PC-3 (cell line): ENCODE data around the gene CXCR6. TPM values are rescaled to one million over a fixed set of nuclear protein-coding genes. Genes with fewer than 3 reads are reported as not detected.

ENCODE experiments used
- ATAC-seq: fragments of 200-7000 bp; cut with Tn5 transposase; 2 replicates; pipeline ENCODE4 v1.9.1; 2020; ENCODE audit warnings: mild to moderate bottlenecking, moderate library complexity
- BruUV-seq: library from RNA; stranded (reverse); fragments of 400-500 nt; replicated peaks from 2 replicates; lab custom pipeline; 2021; lab: Mats Ljungman, UMichigan
- CTCF ChIA-PET: fragments of 300-600 bp; sonication (Branson Sonifier 250); formaldehyde crosslinking; loops from one replicate; lab custom pipeline; 2022; ENCODE audit warnings: antibody characterized with exemption; lab: Charles Lee
- POLR2A ChIA-PET: fragments of 300-600 bp; sonication (Branson Sonifier 250); formaldehyde crosslinking; loops from one replicate; lab custom pipeline; 2022; ENCODE audit warnings: antibody characterized with exemption; ENCODE audit not compliant: unreplicated experiment; lab: Charles Lee
- DNase-seq: peaks from one replicate; pipeline ENCODE4 v3.0.0-alpha.2; 2015
- H2AFZ ChIP-seq: fragments of 300-600 bp; sonication (generic); 2 replicates; pipeline ENCODE4 v1.6.0; 2016; ENCODE audit warnings: antibody characterized with exemption, low read length
- H3F3A ChIP-seq: fragments of 300-600 bp; sonication (generic); one replicate; pipeline ENCODE4 v1.6.0; 2017; ENCODE audit warnings: antibody characterized with exemption, low read length, control low read depth, mild to moderate bottlenecking; ENCODE audit not compliant: unreplicated experiment
- H3K27ac ChIP-seq: fragments of 300-600 bp; sonication (generic); 2 replicates; pipeline ENCODE4 v1.5.1; 2016; ENCODE audit warnings: mild to moderate bottlenecking, low read length
- H3K27me3 ChIP-seq: fragments of 300-600 bp; sonication (generic); 2 replicates; pipeline ENCODE4 v1.6.1; 2016; ENCODE audit warnings: low read length, mixed read lengths
- H3K36me3 ChIP-seq: fragments of 300-600 bp; sonication (generic); 2 replicates; pipeline ENCODE4 v1.6.1; 2016; ENCODE audit warnings: low read depth, mixed run types, low read length, mixed read lengths
- H3K4me1 ChIP-seq: fragments of 300-600 bp; sonication (generic); 2 replicates; pipeline ENCODE4 v1.5.1; 2016; ENCODE audit warnings: low read length; ENCODE audit not compliant: insufficient read depth
- H3K4me2 ChIP-seq: fragments of 300-600 bp; sonication (generic); 2 replicates; pipeline ENCODE4 v1.6.0; 2016; ENCODE audit warnings: low read length
- H3K4me3 ChIP-seq: fragments of 300-600 bp; sonication (generic); 2 replicates; pipeline ENCODE4 v1.5.1; 2016; ENCODE audit warnings: mild to moderate bottlenecking, low read length, mixed read lengths
- H3K79me2 ChIP-seq: fragments of 300-600 bp; sonication (generic); 2 replicates; pipeline ENCODE4 v1.6.1; 2017; ENCODE audit warnings: low read length, mixed read lengths
- H3K9ac ChIP-seq: fragments of 300-600 bp; sonication (generic); 2 replicates; pipeline ENCODE4 v1.6.0; 2016; ENCODE audit warnings: mild to moderate bottlenecking, low read length
- H3K9me2 ChIP-seq: fragments of 300-600 bp; sonication (generic); replicated peaks from 2 replicates; pipeline ENCODE4 v1.6.1; 2016; ENCODE audit warnings: mixed run types, low read length, mixed read lengths
- H3K9me3 ChIP-seq: fragments of 300-600 bp; sonication (generic); 2 replicates; pipeline ENCODE4 v1.6.1; 2016; ENCODE audit warnings: low read length, mixed read lengths
- H4K20me1 ChIP-seq: fragments of 300-600 bp; sonication (generic); 2 replicates; pipeline ENCODE4 v1.6.1; 2016; ENCODE audit warnings: low read length, mixed read lengths
- CTCF ChIP-seq: fragments of 300-600 bp; sonication (generic); conservative IDR thresholded peaks from 2 replicates; pipeline ENCODE4 v1.5.1; 2017; ENCODE audit warnings: antibody characterized with exemption, low read depth, mild to moderate bottlenecking, low read length
- EZH2 ChIP-seq: fragments of 300-600 bp; sonication (generic); IDR thresholded peaks from one replicate; pipeline ENCODE4 v1.6.1; 2017; ENCODE audit warnings: antibody characterized with exemption, mild to moderate bottlenecking, low read length; ENCODE audit not compliant: unreplicated experiment
- EZH2phosphoT487 ChIP-seq: fragments of 300-600 bp; sonication (generic); IDR thresholded peaks from 2 replicates; pipeline ENCODE4 v1.6.1; 2018; ENCODE audit warnings: mild to moderate bottlenecking, antibody characterized with exemption, low read length, borderline replicate concordance
- intact Hi-C: fragments of 100-400 bp; cut with micrococcal nuclease; formaldehyde crosslinking; loops from 2 replicates; pipeline ENCODE4 v1.9.0; 2023
- total RNA-seq: library from RNA; depleted of rRNA; stranded (reverse); fragments of >200 nt; gene quantifications from 2 replicates; pipeline ENCODE4 v1.2.3, GENCODE V29; 2014

Gene CXCR6
- total RNA-seq, 1 experiment from 2014 or later: not detected

GRCh38 chr3:45955017-45955647 lies 11.9 kb downstream of the CXCR6 start:
- BruUV-seq: no TSS peak
- H2AFZ ChIP-seq: no peak overlapping the region
- no peaks in the 10 kb centered on the region for H4K20me1 ChIP-seq
- H3K9me3 ChIP-seq: no peaks in the 10 kb centered on the region
- ATAC-seq (no peak), DNase-seq (no peak)
- no peaks in the 10 kb centered on the region for H3K4me1 ChIP-seq
- H3K36me3 ChIP-seq: peaks cover 46% of the 10 kb centered on the region; the same call in 1 of the 2 replicates
- H3K27ac ChIP-seq: no peak overlapping the region
- POLR2A ChIA-PET: no interaction called here
- H3K79me2 ChIP-seq: no peaks in the 10 kb centered on the region
- TF ChIP-seq EZH2phosphoT487 (no peak), EZH2 (no peak), CTCF (no peak)
- no peak overlapping the region for H3K4me2 ChIP-seq
- intact Hi-C loops: no loop called here
- no peaks in the 10 kb centered on the region for H3K9me2 ChIP-seq
- no peaks in the 10 kb centered on the region for H3F3A ChIP-seq
- H3K4me3 ChIP-seq: no peak overlapping the region
- CTCF ChIA-PET: no interaction called here
- no peak overlapping the region for H3K9ac ChIP-seq
- no peaks in the 10 kb centered on the region for H3K27me3 ChIP-seq

GRCh38 chr3:45955706-45956105 lies 12.4 kb downstream of the CXCR6 start:
- no TSS peak for BruUV-seq
- no peak for ATAC-seq
- H3K36me3 ChIP-seq: peaks cover 52% of the 10 kb centered on the region; the same call in 1 of the 2 replicates
- H4K20me1 ChIP-seq: no peaks in the 10 kb centered on the region
- H3K79me2 ChIP-seq: no peaks in the 10 kb centered on the region
- no peak overlapping the region for H2AFZ ChIP-seq
- no peaks in the 10 kb centered on the region for H3F3A ChIP-seq
- POLR2A ChIA-PET: no interaction called here
- CTCF ChIA-PET: no interaction called here
- no peak overlapping the region for H3K4me3 ChIP-seq
- H3K27me3 ChIP-seq: no peaks in the 10 kb centered on the region
- H3K4me2 ChIP-seq: no peak overlapping the region
- no peaks in the 10 kb centered on the region for H3K9me3 ChIP-seq
- DNase-seq: no peak
- H3K4me1 ChIP-seq: no peaks in the 10 kb centered on the region
- no peaks in the 10 kb centered on the region for H3K9me2 ChIP-seq
- no peak overlapping the region for H3K27ac ChIP-seq
- no peak overlapping the region for H3K9ac ChIP-seq
- no peak for TF ChIP-seq EZH2phosphoT487
- no peak for TF ChIP-seq CTCF
- no peak for TF ChIP-seq EZH2
- intact Hi-C loops: no loop called here

- H3K4me3 ChIP-seq: no peak overlapping the region
- intact Hi-C loops: no loop called here
Observed at GRCh38 chr3:45957586-45957985, 14.3 kb downstream of the CXCR6 start.

More at GRCh38 chr3:45957586-45957985, 14.3 kb downstream of the CXCR6 start:
- H3K9ac ChIP-seq: no peak overlapping the region
- ChIA-PET POLR2A (interaction anchor here (0.7 kb wide), 1 partner anchor 119 kb away, joined by 6 read pairs; no protein-coding TSS in a partner anchor), CTCF (interaction anchor here (1.4 kb wide), 1 partner anchor 122 kb away, joined by 3 read pairs; no protein-coding TSS in a partner anchor)
- no peaks in the 10 kb centered on the region for H3K9me3 ChIP-seq
- no peak overlapping the region for H3K4me2 ChIP-seq
- no TSS peak for BruUV-seq
- H3K9me2 ChIP-seq: no peaks in the 10 kb centered on the region
- H3K36me3 ChIP-seq: peaks cover 57% of the 10 kb centered on the region
- H3K4me1 ChIP-seq: no peaks in the 10 kb centered on the region
- DNase-seq: no peak
- TF ChIP-seq EZH2 (no peak), EZH2phosphoT487 (no peak), CTCF (no peak)
- no peaks in the 10 kb centered on the region for H4K20me1 ChIP-seq
- no peak for ATAC-seq
- no peak overlapping the region for H3K27ac ChIP-seq
- no peaks in the 10 kb centered on the region for H3K27me3 ChIP-seq
- no peak overlapping the region for H2AFZ ChIP-seq
- H3F3A ChIP-seq: no peaks in the 10 kb centered on the region
- no peaks in the 10 kb centered on the region for H3K79me2 ChIP-seq
